Endothelial cell of umbilical vein (primary cell): Measurements from ENCODE around the gene DPP6. TPM values are rescaled to one million over a fixed set of nuclear protein-coding genes. Genes with fewer than 3 reads are reported as not detected.

Source experiments
- BruUV-seq: library from RNA; stranded (reverse); fragments of 400-500 nt; replicated peaks from 2 replicates; lab custom pipeline; 2021; lab: Mats Ljungman, UMichigan
- CTCF ChIA-PET: fragments of 300-600, 350-600 bp; sonication (Branson Sonifier 250); formaldehyde crosslinking; loops from one replicate; lab custom pipeline; 2021; ENCODE audit warnings: antibody characterized with exemption, inconsistent platforms; lab: Charles Lee
- POLR2A ChIA-PET: fragments of 300-600, 350-600 bp; sonication (Branson Sonifier 250); formaldehyde crosslinking; loops from one replicate; lab custom pipeline; 2021; ENCODE audit warnings: antibody characterized with exemption, inconsistent platforms; lab: Charles Lee
- DNase-seq: peaks from one replicate; pipeline ENCODE4 v3.0.0-alpha.2; 2011; ENCODE audit warnings: low read depth, low spot score
- FAIRE-seq: peaks from 2 replicates; lab custom pipeline; 2011; peaks lifted over from hg19 to GRCh38; lab: Jason Lieb, UNC
- H2AFZ ChIP-seq: 2 replicates; pipeline ENCODE4 v1.6.0; 2012; ENCODE audit warnings: low read depth, low read length, control low read depth, inconsistent platforms
- H3K27ac ChIP-seq: 2 replicates; pipeline ENCODE4 v1.5.1; 2011; ENCODE audit warnings: low read depth, mild to moderate bottlenecking, control low read depth, low read length, moderate library complexity; ENCODE audit not compliant: insufficient read depth
- H3K27me3 ChIP-seq, 2 experiments: 2 replicates each; pipeline versions ENCODE4 v1.6.0 to v1.6.1; 2011; ENCODE audit warnings: low read length in 2 of 2, mixed read lengths in 1 of 2; ENCODE audit not compliant: control insufficient read depth in 2 of 2, insufficient read depth in 2 of 2
- H3K36me3 ChIP-seq, 2 experiments: 2 replicates in 1 of 2; 3 replicates in 1 of 2; pipeline ENCODE4 v1.5.1; 2011; ENCODE audit warnings: low read length in 2 of 2, mild to moderate bottlenecking in 1 of 2, moderate library complexity in 1 of 2; ENCODE audit not compliant: control insufficient read depth in 2 of 2, insufficient read depth in 2 of 2; ENCODE audit errors: extremely low read depth in 1 of 2
- H3K4me1 ChIP-seq: 3 replicates; pipeline ENCODE4 v1.5.1; 2011; ENCODE audit warnings: mild to moderate bottlenecking, low read length; ENCODE audit not compliant: control insufficient read depth, insufficient read depth; ENCODE audit errors: extremely low read depth
- H3K4me2 ChIP-seq: 2 replicates; pipeline ENCODE4 v1.6.1; 2011; ENCODE audit warnings: low read length, control low read depth, mixed read lengths; ENCODE audit not compliant: insufficient read depth
- H3K4me3 ChIP-seq, 3 experiments: fragments of 200-600 bp in 1 of 3; sonication (generic), shearing (Covaris generic) in 1 of 3; replicated peaks in 1 of 3; 2 replicates each; pipeline ENCODE4 v1.5.1; 2011 to 2016; ENCODE audit warnings: control low read depth in 3 of 3, low read length in 3 of 3, mild to moderate bottlenecking in 2 of 3, inconsistent platforms in 1 of 3, low read depth in 1 of 3, moderate library complexity in 1 of 3; ENCODE audit not compliant: insufficient read depth in 1 of 3
- H3K79me2 ChIP-seq: 2 replicates; pipeline ENCODE4 v1.6.0; 2012; ENCODE audit warnings: low read length, inconsistent platforms; ENCODE audit not compliant: control insufficient read depth, insufficient read depth
- H3K9ac ChIP-seq: replicated peaks from 2 replicates; pipeline ENCODE3; 2011; ENCODE audit warnings: low read length, control low read depth; ENCODE audit not compliant: insufficient read depth; ENCODE audit errors: extremely low read depth
- H3K9me1 ChIP-seq: replicated peaks from 3 replicates; pipeline ENCODE4 v1.6.0; 2011; ENCODE audit warnings: mild to moderate bottlenecking, low read length; ENCODE audit not compliant: control insufficient read depth, insufficient read depth; ENCODE audit errors: extremely low read depth
- H3K9me3 ChIP-seq: replicated peaks from 2 replicates; pipeline ENCODE4 v1.5.1; 2012; ENCODE audit warnings: low read length, inconsistent platforms; ENCODE audit not compliant: control insufficient read depth, insufficient read depth
- H4K20me1 ChIP-seq: replicated peaks from 2 replicates; pipeline ENCODE3; 2011; ENCODE audit warnings: mild to moderate bottlenecking, low read length; ENCODE audit not compliant: control insufficient read depth, insufficient read depth; ENCODE audit errors: extremely low read depth
- EZH2 ChIP-seq: IDR thresholded peaks from 2 replicates; pipeline ENCODE4 v1.6.1; 2012; ENCODE audit warnings: borderline replicate concordance, low read depth, mild to moderate bottlenecking, moderate library complexity, low read length, inconsistent platforms; ENCODE audit not compliant: severe bottlenecking
- FOS ChIP-seq: IDR thresholded peaks from 2 replicates; pipeline ENCODE4 v1.6.1; 2011; ENCODE audit warnings: mild to moderate bottlenecking, low read length, moderate library complexity, borderline replicate concordance; ENCODE audit not compliant: insufficient read depth
- GATA2 ChIP-seq: IDR thresholded peaks from 2 replicates; pipeline ENCODE4 v1.7.0; 2011; ENCODE audit warnings: low read depth, mild to moderate bottlenecking, moderate library complexity, mixed read lengths, low read length; ENCODE audit not compliant: insufficient read length, insufficient read depth
- JUN ChIP-seq: IDR thresholded peaks from 2 replicates; pipeline ENCODE4 v1.6.1; 2011; ENCODE audit warnings: borderline replicate concordance, low read depth; ENCODE audit not compliant: insufficient read length, insufficient read depth
- MYC ChIP-seq: IDR thresholded peaks from one replicate; pipeline ENCODE4 v1.6.1; 2011; ENCODE audit warnings: mild to moderate bottlenecking, low read depth, low read length
- POLR2A ChIP-seq: IDR thresholded peaks from 2 replicates; pipeline ENCODE4 v1.6.1; 2012; ENCODE audit warnings: low read depth, mild to moderate bottlenecking, control low read depth, low read length
- POLR2AphosphoS5 ChIP-seq: IDR thresholded peaks from 2 replicates; pipeline ENCODE4 v1.6.1; 2012; ENCODE audit warnings: low read depth, mild to moderate bottlenecking, control low read depth, low read length, moderate library complexity; ENCODE audit not compliant: insufficient read depth
- dilution Hi-C: fragments of 300-500 bp; cut with MboI; formaldehyde crosslinking; loops from one replicate; pipeline ENCODE4 v1.15.0; 2019; ENCODE audit warnings: low sequenced_read_pairs; ENCODE audit not compliant: extremely low pct_ligation_motif_present
- intact Hi-C: fragments of 100-400 bp; cut with micrococcal nuclease; formaldehyde crosslinking; loops from one replicate; pipeline ENCODE4 v1.10.0; 2022
- polyA plus RNA-seq, 4 experiments: library from polyadenylated mRNA; depleted of rRNA in 3 of 4; stranded (reverse) in 3 of 4; unstranded in 1 of 4; fragments of >200 nt; gene quantifications; 2 replicates each; pipeline versions ENCODE4 v1.2.1 to v1.2.3, GENCODE V29; 2011 to 2012; ENCODE audit warnings: missing spikeins in 1 of 4
- total RNA-seq: library from RNA; stranded (reverse); gene quantifications from 2 replicates; pipeline ENCODE4 v1.2.3, GENCODE V29; 2021
- TF ChIP-seq, protein P1 (sequence below), 2 donors: IDR thresholded peaks; 1 replicate in 1 of 2; 2 replicates in 1 of 2; pipeline ENCODE4 v1.5.1; 2011; ENCODE audit warnings: low read length in 2 of 2, mild to moderate bottlenecking in 2 of 2, moderate library complexity in 2 of 2, control low read depth in 1 of 2, inconsistent platforms in 1 of 2, low read depth in 1 of 2; ENCODE audit not compliant: insufficient read depth in 1 of 2; ENCODE audit errors: extremely low read depth in 1 of 2
- TF ChIP-seq, protein P2 (sequence below): IDR thresholded peaks from 2 replicates; pipeline ENCODE4 v1.6.1; 2011; ENCODE audit not compliant: insufficient read depth, insufficient read length

The DPP6 gene
- total and polyA plus RNA-seq, 2 donors (not counting 3 experiments of a cell fraction or from before 2014, with no cell fraction given) = not detected

DNA sequence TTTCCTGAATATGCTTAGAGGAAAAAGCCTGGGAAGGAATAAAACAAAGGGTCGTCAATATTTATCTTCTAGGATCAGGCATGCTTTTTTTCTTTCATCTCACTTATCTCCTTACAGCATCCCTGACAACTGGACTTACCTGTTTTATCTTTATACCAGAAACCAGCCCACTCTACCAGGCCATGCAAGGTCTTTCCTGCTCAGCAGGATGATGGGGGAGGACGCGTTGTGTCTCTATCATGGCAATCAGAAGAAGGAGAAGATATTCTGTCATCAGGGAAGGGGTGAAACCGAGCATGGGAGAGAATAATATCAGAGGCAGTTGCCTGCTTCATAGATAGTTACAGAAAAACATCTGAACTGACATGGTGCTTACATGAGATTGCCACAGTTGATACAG is 445.6 kb downstream of the DPP6 start:
- CTCF ChIA-PET = no interaction called here
- Histone ChIP-seq H2AFZ (no peak overlapping the region), H3K4me1 (no peaks in the 10 kb centered on the region), H3K36me3 (no peaks in the 10 kb centered on the region), H3K9ac (no peak overlapping the region), H3K27me3 (no peaks in the 10 kb centered on the region), H3K27ac (no peak overlapping the region), H4K20me1 (no peaks in the 10 kb centered on the region), H3K79me2 (no peaks in the 10 kb centered on the region), H3K9me3 (peaks cover 6% of the 10 kb centered on the region), H3K4me3 (no peak overlapping the region), H3K4me2 (no peak overlapping the region), H3K9me1 (no peaks in the 10 kb centered on the region)
- POLR2A ChIA-PET = no interaction called here
- dilution Hi-C loops (no loop called here), intact Hi-C loops (no loop called here)
- DNase-seq (no peak), FAIRE-seq (no peak)
- BruUV-seq = no TSS peak
- TF ChIP-seq JUN (no peak), GATA2 (no peak), POLR2A (no peak), EZH2 (no peak), POLR2AphosphoS5 (no peak), FOS (no peak), MYC (no peak)
- TF ChIP-seq, protein P1, sequence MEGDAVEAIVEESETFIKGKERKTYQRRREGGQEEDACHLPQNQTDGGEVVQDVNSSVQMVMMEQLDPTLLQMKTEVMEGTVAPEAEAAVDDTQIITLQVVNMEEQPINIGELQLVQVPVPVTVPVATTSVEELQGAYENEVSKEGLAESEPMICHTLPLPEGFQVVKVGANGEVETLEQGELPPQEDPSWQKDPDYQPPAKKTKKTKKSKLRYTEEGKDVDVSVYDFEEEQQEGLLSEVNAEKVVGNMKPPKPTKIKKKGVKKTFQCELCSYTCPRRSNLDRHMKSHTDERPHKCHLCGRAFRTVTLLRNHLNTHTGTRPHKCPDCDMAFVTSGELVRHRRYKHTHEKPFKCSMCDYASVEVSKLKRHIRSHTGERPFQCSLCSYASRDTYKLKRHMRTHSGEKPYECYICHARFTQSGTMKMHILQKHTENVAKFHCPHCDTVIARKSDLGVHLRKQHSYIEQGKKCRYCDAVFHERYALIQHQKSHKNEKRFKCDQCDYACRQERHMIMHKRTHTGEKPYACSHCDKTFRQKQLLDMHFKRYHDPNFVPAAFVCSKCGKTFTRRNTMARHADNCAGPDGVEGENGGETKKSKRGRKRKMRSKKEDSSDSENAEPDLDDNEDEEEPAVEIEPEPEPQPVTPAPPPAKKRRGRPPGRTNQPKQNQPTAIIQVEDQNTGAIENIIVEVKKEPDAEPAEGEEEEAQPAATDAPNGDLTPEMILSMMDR (IDR thresholded peaks at IDR 0.05; ENCODE audit: extremely low read depth in 1 of 2, insufficient read depth in 1 of 2, low read depth in 1 of 2, low read length in 2 of 2) = no peak
- TF ChIP-seq, protein P2, sequence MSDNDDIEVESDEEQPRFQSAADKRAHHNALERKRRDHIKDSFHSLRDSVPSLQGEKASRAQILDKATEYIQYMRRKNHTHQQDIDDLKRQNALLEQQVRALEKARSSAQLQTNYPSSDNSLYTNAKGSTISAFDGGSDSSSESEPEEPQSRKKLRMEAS = no peak
